Thoracic aorta (tissue), 2 donors: ENCODE results near the gene LSP1. TPM values are rescaled to one million over a fixed set of nuclear protein-coding genes. Genes with fewer than 3 reads are reported as not detected.
A peak's percentile ranks its signal among the peaks of the same experiment; 100 is the strongest.

Source experiments
- ATAC-seq: fragments of 150-250 bp; one replicate; pipeline ENCODE4 v1.8.0; 2017; ENCODE audit warnings: low read depth; ENCODE audit not compliant: insufficient number of reproducible peaks, low FRiP score
- DNase-seq: peaks from one replicate; pipeline ENCODE4 v3.0.0-alpha.2; 2020; ENCODE audit warnings: low spot score
- H3K27ac ChIP-seq, 2 donors: fragments of 200-600 bp; sonication (generic); 1 replicate in 1 of 2; 2 replicates in 1 of 2; pipeline ENCODE4 v1.5.1; 2016; ENCODE audit warnings: mild to moderate bottlenecking in 2 of 2, moderate library complexity in 2 of 2
- H3K27me3 ChIP-seq: fragments of 200-600 bp; sonication (generic); replicated peaks from 2 replicates; pipeline ENCODE4 v1.6.0; 2016; ENCODE audit warnings: mild to moderate bottlenecking; ENCODE audit not compliant: insufficient read depth
- H3K36me3 ChIP-seq: fragments of 200-600 bp; sonication (generic); one replicate; pipeline ENCODE4 v1.5.1; 2016
- H3K4me1 ChIP-seq, 2 donors: fragments of 200-600 bp; sonication (generic); 1 replicate in 1 of 2; 2 replicates in 1 of 2; pipeline versions ENCODE4 v1.5.1 to v1.6.0; 2016; ENCODE audit warnings: low read depth in 2 of 2, mild to moderate bottlenecking in 1 of 2; ENCODE audit not compliant: control insufficient read depth in 1 of 2
- H3K4me3 ChIP-seq: fragments of 200-600 bp; sonication (generic); 2 replicates; pipeline ENCODE4 v1.5.1; 2016; ENCODE audit warnings: mild to moderate bottlenecking
- H3K9me3 ChIP-seq: fragments of 200-600 bp; sonication (generic); 2 replicates; pipeline ENCODE4 v1.5.1; 2016
- CTCF ChIP-seq: fragments of 200-600 bp; sonication (generic); IDR thresholded peaks from one replicate; pipeline ENCODE4 v1.5.1; 2019; ENCODE audit warnings: antibody characterized with exemption
- total RNA-seq, 2 donors: library from RNA; depleted of rRNA; stranded (reverse); fragments of >200 nt; gene quantifications; one replicate each; pipeline versions ENCODE4 v1.1.0 to v1.2.3, GENCODE V29; 2016

Gene LSP1
- total RNA-seq, 2 donors from 2014 or later = 23.6 to 40.5 TPM

DNA sequence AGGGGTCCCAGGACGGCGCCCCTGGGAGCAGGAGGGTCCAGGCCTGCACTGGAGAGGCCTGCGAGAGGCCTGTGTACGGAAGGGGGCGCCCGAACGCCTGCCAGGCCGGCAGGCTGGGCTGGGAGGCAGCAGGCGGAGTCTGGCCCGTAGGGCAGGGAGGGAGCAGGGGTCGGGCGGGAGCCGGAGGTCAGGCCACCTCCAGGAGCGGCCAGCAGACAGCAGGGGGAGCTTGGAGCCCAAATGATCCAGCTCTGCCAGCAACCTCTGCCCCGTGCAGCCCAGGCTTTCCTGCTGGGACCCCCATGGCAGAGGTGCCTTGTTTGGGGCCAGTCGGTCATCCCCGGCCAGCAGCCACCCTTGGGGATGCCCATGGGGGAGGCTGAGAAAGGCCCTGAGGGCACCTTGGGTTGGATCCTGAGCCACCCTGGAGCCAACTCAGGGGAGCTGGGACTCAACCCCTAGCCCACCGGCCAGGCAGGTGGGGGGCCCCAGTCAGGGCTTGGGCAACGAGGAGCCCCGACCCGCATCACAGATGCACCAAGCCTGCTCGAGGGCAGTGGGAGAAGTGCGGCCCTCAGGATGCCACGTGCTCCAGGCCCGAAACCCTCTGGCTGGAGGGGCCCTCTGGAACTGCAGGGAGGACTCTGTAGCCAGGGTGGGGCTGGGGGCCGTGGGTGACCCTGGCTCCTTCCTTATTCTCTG, 27.7 kb upstream of the LSP1 start:
- Histone ChIP-seq H3K4me3 (no peak overlapping the region), H3K9me3 (no peaks in the 10 kb centered on the region), H3K36me3 (no peaks in the 10 kb centered on the region), H3K27me3 (no peaks in the 10 kb centered on the region), H3K27ac (peak overlapping the region; percentile 95 to 97), H3K4me1 (peaks cover 42 to 93% of the 10 kb centered on the region in 2 donors)
- DNase-seq (no peak), ATAC-seq (no peak)
- TF ChIP-seq CTCF = peak; percentile 41

DNA sequence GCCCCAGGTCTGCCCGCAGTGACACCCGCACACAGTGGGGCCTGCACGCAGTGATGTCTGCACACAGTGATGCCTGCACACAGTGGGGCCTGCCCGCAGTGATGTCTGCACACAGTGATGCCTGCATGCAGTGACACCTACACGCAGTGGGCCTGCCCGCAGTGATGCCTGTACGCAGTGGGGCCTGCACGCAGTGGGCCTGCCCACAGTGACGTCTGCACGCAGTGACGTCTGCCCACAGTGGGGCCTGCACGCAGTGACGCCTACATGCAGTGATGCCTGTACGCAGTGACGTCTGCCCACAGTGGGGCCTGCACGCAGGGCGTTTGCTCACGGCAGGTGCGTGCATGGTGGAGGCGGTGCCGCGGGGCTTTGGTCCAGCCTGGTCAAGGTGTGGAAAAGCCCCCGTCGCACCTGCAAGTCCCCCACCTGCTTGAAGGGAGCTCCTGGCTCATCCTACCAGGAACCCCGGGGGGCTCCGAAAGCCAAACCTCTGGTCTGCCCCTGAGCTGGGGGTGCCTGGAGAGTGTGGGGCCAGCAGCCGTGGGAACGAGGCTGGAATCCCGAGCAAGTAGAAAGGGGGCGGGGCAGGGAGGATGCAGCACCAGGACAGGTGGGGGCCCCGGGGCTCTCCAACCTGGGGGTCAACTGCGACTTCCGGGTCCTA, 27.0 kb upstream of the LSP1 start:
- Histone ChIP-seq H3K36me3 (no peaks in the 10 kb centered on the region), H3K27ac (peak overlapping the region; percentile 95 to 97), H3K9me3 (no peaks in the 10 kb centered on the region), H3K4me1 (peaks cover 42 to 93% of the 10 kb centered on the region in 2 donors), H3K27me3 (no peaks in the 10 kb centered on the region), H3K4me3 (no peak overlapping the region)
- ATAC-seq (no peak), DNase-seq (no peak)
- no peak for TF ChIP-seq CTCF

- ATAC-seq (peak; percentile 69), DNase-seq (peak; percentile 77)
- H3K9me3 ChIP-seq = no peaks in the 10 kb centered on the region
- H3K27ac ChIP-seq = peak overlapping the region; percentile 95 to 97
- H3K36me3 ChIP-seq = no peaks in the 10 kb centered on the region
- H3K27me3 ChIP-seq = no peaks in the 10 kb centered on the region
- peaks cover 45 to 97% of the 10 kb centered on the region in 2 donors for H3K4me1 ChIP-seq
- peak overlapping the region; percentile 35 for H3K4me3 ChIP-seq
- TF ChIP-seq CTCF = no peak
Measured at GRCh38 chr11:1826552-1827094, 26.3 kb upstream of the LSP1 start.

GRCh38 chr11:1827095-1827813, 25.6 kb upstream of the LSP1 start:
- Histone ChIP-seq H3K4me3 (peak overlapping the region; percentile 35), H3K27me3 (no peaks in the 10 kb centered on the region), H3K27ac (peak overlapping the region; percentile 95 to 97), H3K4me1 (peaks cover 49 to 100% of the 10 kb centered on the region in 2 donors), H3K9me3 (no peaks in the 10 kb centered on the region), H3K36me3 (no peaks in the 10 kb centered on the region)
- TF ChIP-seq CTCF = no peak
- peak; percentile 66 for DNase-seq
- ATAC-seq = peak; percentile 76

DNA sequence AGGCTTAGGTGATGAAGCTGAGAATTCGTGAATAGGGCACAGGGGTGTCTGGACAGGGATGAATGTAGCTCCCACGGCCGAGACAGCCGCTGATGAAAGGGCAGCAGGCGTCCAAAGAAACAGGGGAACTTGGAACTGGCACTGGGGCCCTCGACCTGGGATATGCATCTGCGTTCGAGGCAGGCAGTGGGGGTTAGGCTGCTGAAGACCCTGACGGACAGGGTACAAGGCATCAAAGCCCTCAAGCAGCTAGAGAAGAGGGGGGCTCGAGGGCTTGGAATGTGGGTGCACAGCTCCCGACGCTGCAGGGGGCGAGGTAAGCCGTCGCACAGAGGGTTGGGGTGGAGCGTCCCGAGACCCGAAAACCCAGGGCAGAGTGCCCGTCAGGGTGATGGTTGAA, 25.0 kb upstream of the LSP1 start:
- Histone ChIP-seq H3K4me3 (no peak overlapping the region), H3K4me1 (peaks cover 50 to 94% of the 10 kb centered on the region in 2 donors)

More for the DNA sequence above, 25.0 kb upstream of the LSP1 start:
- peak overlapping the region; percentile 95 to 97 for H3K27ac ChIP-seq
- no peaks in the 10 kb centered on the region for H3K27me3 ChIP-seq
- DNase-seq = no peak
- no peaks in the 10 kb centered on the region for H3K36me3 ChIP-seq
- no peaks in the 10 kb centered on the region for H3K9me3 ChIP-seq
- no peak for TF ChIP-seq CTCF
- ATAC-seq = no peak
